Cardiac fibroblast (primary cell): Measurements from ENCODE around the gene FEN1.
A peak's percentile ranks its signal among the peaks of the same experiment; 100 is the strongest.

Source experiments
- DNase-seq, 2 donors: peaks; one replicate each; pipeline versions ENCODE4 v3.0.0 to v3.0.0-alpha.2; 2010; ENCODE audit warnings: low read depth in 2 of 2
- H3K4me3 ChIP-seq, 2 donors: replicated peaks in 1 of 2; 1 replicate in 1 of 2; 2 replicates in 1 of 2; pipeline ENCODE4 v1.5.1; 2011; ENCODE audit warnings: low read depth in 2 of 2, low read length in 2 of 2, mild to moderate bottlenecking in 2 of 2, moderate library complexity in 1 of 2
- TF ChIP-seq, protein P1 (sequence below): IDR thresholded peaks from one replicate; pipeline ENCODE4 v1.5.1; 2011; ENCODE audit warnings: low read depth, mild to moderate bottlenecking, low read length, inconsistent platforms

The FEN1 gene

DNA sequence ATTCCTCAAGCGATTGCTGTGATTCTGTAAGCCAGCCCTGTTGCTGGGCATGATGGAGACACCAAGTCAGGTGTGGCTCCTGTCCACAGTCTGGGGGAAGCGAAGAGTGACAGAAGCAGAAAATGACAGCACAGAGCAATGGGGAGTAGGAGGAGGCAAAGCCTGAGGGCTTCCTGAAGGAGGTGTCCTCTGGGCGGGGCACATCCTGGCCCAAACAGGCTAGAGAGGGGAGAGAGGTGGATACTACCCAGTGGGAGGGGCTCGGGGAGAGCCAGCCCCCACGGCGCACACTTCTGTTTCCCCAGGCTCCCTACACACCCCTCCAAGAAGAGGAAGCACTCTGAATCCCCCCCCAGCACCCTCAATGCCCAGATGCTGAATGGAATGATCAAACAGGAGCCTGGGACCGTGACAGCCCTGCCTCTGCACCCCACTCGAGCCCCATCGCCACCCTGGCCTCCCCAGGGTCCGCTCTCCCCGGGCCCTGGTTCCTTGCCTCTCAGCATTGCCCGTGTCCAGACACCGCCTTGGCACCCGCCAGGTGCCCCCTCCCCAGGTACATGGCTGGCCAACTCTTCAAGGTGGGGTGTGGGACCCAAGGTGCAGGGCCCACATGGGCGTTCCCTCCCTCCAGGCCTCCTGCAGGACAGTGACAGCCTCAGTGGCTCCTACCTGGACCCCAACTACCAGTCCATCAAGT is 21.4 kb upstream of the FEN1 start:
- TF ChIP-seq, protein P1, sequence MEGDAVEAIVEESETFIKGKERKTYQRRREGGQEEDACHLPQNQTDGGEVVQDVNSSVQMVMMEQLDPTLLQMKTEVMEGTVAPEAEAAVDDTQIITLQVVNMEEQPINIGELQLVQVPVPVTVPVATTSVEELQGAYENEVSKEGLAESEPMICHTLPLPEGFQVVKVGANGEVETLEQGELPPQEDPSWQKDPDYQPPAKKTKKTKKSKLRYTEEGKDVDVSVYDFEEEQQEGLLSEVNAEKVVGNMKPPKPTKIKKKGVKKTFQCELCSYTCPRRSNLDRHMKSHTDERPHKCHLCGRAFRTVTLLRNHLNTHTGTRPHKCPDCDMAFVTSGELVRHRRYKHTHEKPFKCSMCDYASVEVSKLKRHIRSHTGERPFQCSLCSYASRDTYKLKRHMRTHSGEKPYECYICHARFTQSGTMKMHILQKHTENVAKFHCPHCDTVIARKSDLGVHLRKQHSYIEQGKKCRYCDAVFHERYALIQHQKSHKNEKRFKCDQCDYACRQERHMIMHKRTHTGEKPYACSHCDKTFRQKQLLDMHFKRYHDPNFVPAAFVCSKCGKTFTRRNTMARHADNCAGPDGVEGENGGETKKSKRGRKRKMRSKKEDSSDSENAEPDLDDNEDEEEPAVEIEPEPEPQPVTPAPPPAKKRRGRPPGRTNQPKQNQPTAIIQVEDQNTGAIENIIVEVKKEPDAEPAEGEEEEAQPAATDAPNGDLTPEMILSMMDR = no peak
- DNase-seq = no peak
- H3K4me3 ChIP-seq = no peak overlapping the region

GRCh38 chr11:61771985-61772455 is 20.7 kb upstream of the FEN1 start:
- TF ChIP-seq, protein P1 = no peak
- H3K4me3 ChIP-seq = no peak overlapping the region
- DNase-seq = peak in 1 of 2 donors; percentile 25

- no peak for DNase-seq
- TF ChIP-seq, protein P1 = no peak
- H3K4me3 ChIP-seq = no peak overlapping the region
Measured at GRCh38 chr11:61773356-61773755, 19.4 kb upstream of the FEN1 start.

- TF ChIP-seq, protein P1 = no peak
- DNase-seq = no peak
- no peak overlapping the region for H3K4me3 ChIP-seq
Measured at GRCh38 chr11:61773809-61774208, 18.9 kb upstream of the FEN1 start.

DNA sequence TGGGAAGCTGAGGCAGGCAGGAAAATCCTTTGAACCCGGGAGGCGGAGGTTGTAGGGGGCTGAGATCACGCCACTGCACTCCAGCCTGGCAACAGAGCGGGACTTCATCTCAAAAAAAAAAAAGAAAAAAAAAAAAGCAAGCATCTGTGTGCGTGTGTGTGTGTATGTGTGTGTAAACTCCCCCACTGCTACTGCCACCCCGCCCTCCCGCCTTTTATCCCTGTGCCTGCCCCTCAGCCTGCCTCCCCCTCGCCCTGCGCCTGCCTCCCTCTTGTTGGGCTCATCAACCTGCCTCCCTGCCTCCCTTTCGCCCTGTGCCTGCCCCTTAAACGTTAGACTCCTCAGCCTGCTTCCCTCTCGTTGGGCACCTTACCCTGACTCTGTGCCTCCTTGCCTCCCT is 18.3 kb upstream of the FEN1 start:
- TF ChIP-seq, protein P1 = no peak
- H3K4me3 ChIP-seq = no peak overlapping the region
- no peak for DNase-seq

GRCh38 chr11:61775106-61775505 is 17.6 kb upstream of the FEN1 start:
- TF ChIP-seq, protein P1 = no peak
- DNase-seq = no peak
- no peak overlapping the region for H3K4me3 ChIP-seq
